Measurements from ENCODE around the gene ZBTB39. TPM values are rescaled to one million over a fixed set of nuclear protein-coding genes. Genes with fewer than 3 reads are reported as not detected.

ZBTB39 gene
- total and polyA plus RNA-seq, 10 donors: 1.7 to 15.7 (median 10.8) TPM

GRCh38 chr12:57031138-57031725 is 24.9 kb upstream of the ZBTB39 start:
- TF ChIP-seq, protein P1, sequence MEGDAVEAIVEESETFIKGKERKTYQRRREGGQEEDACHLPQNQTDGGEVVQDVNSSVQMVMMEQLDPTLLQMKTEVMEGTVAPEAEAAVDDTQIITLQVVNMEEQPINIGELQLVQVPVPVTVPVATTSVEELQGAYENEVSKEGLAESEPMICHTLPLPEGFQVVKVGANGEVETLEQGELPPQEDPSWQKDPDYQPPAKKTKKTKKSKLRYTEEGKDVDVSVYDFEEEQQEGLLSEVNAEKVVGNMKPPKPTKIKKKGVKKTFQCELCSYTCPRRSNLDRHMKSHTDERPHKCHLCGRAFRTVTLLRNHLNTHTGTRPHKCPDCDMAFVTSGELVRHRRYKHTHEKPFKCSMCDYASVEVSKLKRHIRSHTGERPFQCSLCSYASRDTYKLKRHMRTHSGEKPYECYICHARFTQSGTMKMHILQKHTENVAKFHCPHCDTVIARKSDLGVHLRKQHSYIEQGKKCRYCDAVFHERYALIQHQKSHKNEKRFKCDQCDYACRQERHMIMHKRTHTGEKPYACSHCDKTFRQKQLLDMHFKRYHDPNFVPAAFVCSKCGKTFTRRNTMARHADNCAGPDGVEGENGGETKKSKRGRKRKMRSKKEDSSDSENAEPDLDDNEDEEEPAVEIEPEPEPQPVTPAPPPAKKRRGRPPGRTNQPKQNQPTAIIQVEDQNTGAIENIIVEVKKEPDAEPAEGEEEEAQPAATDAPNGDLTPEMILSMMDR (IDR thresholded peaks at IDR 0.05 in 8 of 11, conservative IDR thresholded peaks at IDR 0.05 in 3 of 11): peak in 5 of 11 experiments; percentile 7 to 18 (median 9)
- TF ChIP-seq POLR2A (IDR thresholded peaks at IDR 0.05): no peak
- TF ChIP-seq POLR2AphosphoS5 (IDR thresholded peaks at IDR 0.05): no peak
- no peak for DNase-seq
- no peak overlapping the region for H3K27ac ChIP-seq
- intact Hi-C loops (cut with DNase I; ENCODE audit: low total_unique reads): no loop called here
- H3K27me3 ChIP-seq (replicated peaks in 1 of 7): no peaks in the 10 kb centered on the region
- no peaks in the 10 kb centered on the region for H3K36me3 ChIP-seq
- H3K4me3 ChIP-seq: no peak overlapping the region
- no peaks in the 10 kb centered on the region for H3K9me3 ChIP-seq
- H3K4me1 ChIP-seq: peaks cover 0 to 22% (median 8%) of the 10 kb centered on the region in 6 donors
- WGBS, 5 donors: 0 to 25% (median 10%) methylated on average over 2 of the region's 2 CpGs

DNA sequence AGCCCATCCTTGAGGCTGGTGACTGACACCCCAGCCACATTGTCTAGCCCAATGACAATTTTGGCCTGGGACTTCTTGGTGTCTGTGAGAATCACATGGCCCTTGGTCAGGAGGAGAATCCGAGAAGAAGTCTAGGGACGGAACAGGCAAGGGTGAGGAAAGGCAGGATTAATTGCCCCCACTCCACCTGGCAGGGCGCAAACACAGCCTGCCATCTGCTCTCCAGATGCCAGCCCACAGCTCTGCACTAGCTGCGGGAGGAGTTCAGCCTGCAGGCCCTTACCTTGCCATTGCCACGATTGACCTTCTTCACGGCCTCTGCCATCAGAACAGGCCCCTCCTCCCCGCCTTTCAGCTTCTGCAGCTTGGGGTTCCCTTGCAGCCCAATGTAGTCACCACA is 23.1 kb upstream of the ZBTB39 start:
- no peak overlapping the region for H3K27ac ChIP-seq
- no peak overlapping the region for H3K4me3 ChIP-seq
- intact Hi-C loops (cut with DNase I; ENCODE audit: low total_unique reads): no loop called here
- H3K36me3 ChIP-seq: no peaks in the 10 kb centered on the region
- TF ChIP-seq, protein P1 (IDR thresholded peaks at IDR 0.05 in 8 of 11, conservative IDR thresholded peaks at IDR 0.05 in 3 of 11): no peak
- no peak for TF ChIP-seq POLR2AphosphoS5 (IDR thresholded peaks at IDR 0.05)
- TF ChIP-seq POLR2A (IDR thresholded peaks at IDR 0.05): no peak
- no peak for DNase-seq
- peaks cover 0 to 22% (median 8%) of the 10 kb centered on the region in 6 donors for H3K4me1 ChIP-seq
- no peaks in the 10 kb centered on the region for H3K9me3 ChIP-seq
- 93 to 98% (median 95%) methylated on average over 7 of the region's 7 CpGs for WGBS, 5 donors
- H3K27me3 ChIP-seq (replicated peaks in 1 of 7): no peaks in the 10 kb centered on the region

DNA sequence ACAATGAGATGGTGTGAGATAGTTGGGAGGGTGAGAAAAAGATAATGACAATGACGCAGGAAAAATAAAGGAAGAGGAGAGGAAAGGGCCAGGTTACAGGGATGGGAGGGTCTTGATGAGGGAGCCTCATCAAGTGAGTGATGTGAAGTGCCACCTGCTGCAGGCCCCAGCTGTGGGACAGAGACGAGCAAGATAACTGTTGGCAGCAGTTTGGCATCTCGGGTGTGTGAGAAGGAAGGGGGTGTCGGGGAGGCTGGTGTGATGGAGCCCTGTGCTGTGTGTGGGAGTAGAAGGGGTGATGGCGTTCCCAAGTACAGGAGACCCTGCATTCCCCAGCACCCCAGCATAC is 21.4 kb upstream of the ZBTB39 start:
- TF ChIP-seq POLR2AphosphoS5 (IDR thresholded peaks at IDR 0.05) (no peak), POLR2A (IDR thresholded peaks at IDR 0.05) (no peak)
- TF ChIP-seq, protein P1 (IDR thresholded peaks at IDR 0.05 in 8 of 11, conservative IDR thresholded peaks at IDR 0.05 in 3 of 11): no peak
- Histone ChIP-seq H3K9me3 (no peaks in the 10 kb centered on the region), H3K27me3 (replicated peaks in 1 of 7) (no peaks in the 10 kb centered on the region), H3K4me1 (peaks cover 0 to 22% (median 8%) of the 10 kb centered on the region in 6 donors), H3K36me3 (no peaks in the 10 kb centered on the region), H3K4me3 (no peak overlapping the region), H3K27ac (no peak overlapping the region)
- no peak for DNase-seq
- 68 to 75% (median 71%) methylated on average over 5 of the region's 5 CpGs for WGBS, 5 donors
- intact Hi-C loops (cut with DNase I; ENCODE audit: low total_unique reads): no loop called here

DNA sequence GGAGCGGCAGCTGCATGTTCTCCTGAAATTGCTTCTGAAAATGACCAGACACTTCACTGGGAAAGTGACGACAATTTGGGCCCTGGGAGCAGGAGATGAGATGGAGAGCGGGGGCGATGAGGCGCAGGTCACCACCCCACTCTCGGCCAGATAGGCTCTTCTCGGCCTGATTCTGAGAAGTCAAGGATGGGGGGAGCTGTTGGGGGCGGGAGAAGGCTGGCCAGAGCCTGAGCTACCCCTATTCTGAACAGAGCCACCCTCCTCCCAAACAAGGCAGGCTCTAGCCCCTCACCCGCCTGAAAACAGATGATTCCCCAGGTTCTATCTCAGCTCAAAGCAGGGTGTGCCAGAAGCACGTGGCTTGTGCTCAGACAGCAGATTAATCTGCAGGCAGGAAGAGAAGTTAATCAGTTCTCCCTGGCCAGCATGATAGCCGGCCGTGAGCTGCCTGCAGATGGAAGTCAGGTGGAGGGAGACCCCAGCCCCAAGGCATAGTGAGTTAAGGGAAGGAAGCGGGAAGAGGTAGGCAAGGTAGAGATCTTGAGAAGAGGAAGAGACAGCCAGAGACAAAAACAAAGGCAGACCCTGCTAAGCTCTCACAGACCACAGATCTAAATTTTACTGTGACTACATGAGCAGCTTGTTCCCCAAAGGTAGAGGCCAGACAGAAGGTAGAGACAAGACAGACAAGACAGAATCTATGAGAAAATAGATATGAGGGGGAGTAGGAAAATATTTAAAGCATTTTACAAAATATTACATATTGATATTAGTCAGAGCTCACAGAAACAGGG is 20.9 kb upstream of the ZBTB39 start:
- WGBS, 5 donors: 62 to 71% (median 67%) methylated on average over 12 to 13 of the region's 13 CpGs
- intact Hi-C loops (cut with DNase I; ENCODE audit: low total_unique reads): no loop called here

More for the DNA sequence above, 20.9 kb upstream of the ZBTB39 start:
- H3K4me3 ChIP-seq: no peak overlapping the region
- peaks cover 0 to 22% (median 8%) of the 10 kb centered on the region in 6 donors for H3K4me1 ChIP-seq
- H3K9me3 ChIP-seq: no peaks in the 10 kb centered on the region
- H3K36me3 ChIP-seq: no peaks in the 10 kb centered on the region
- no peak overlapping the region for H3K27ac ChIP-seq
- no peak for DNase-seq
- H3K27me3 ChIP-seq (replicated peaks in 1 of 7): no peaks in the 10 kb centered on the region
- no peak for TF ChIP-seq POLR2AphosphoS5 (IDR thresholded peaks at IDR 0.05)
- no peak for TF ChIP-seq POLR2A (IDR thresholded peaks at IDR 0.05)
- TF ChIP-seq, protein P1 (IDR thresholded peaks at IDR 0.05 in 8 of 11, conservative IDR thresholded peaks at IDR 0.05 in 3 of 11): no peak

Data from spleen (tissue), 11 donors.